SIG-M5 treated with dmso at 0.1 percent for 504 hours (cell line): Measurements from ENCODE around the gene TRIM74.
"Not testable (repeated sequence)": the region's sequence is repeated elsewhere in the genome, so short reads cannot be mapped to it uniquely, and the experiment has no call there.

Source experiments
- DNase-seq: peaks from one replicate; lab custom pipeline; 2025; ENCODE audit not compliant: unreplicated experiment; lab: John Stamatoyannopoulos, UW

Gene TRIM74

GRCh38 chr7:72968980-72969516, at the start of gene TRIM74:
Gene TRIM74, minus strand, starts transcription at chr7:72969466. Its CDS starts 3,309 bp downstream, at chr7:72966157.
- DNase-seq = not testable (repeated sequence)

- DNase-seq = not testable (repeated sequence)
These were observed 37.2 kb upstream of the TRIM74 start for GRCh38 chr7:73006491-73006890.

GRCh38 chr7:73005693-73006447, 36.6 kb upstream of the TRIM74 start:
- not testable (repeated sequence) for DNase-seq

GRCh38 chr7:73005356-73005692, 36.1 kb upstream of the TRIM74 start:
- not testable (repeated sequence) for DNase-seq

- DNase-seq = not testable (repeated sequence)
These were observed 28.7 kb upstream of the TRIM74 start for GRCh38 chr7:72997887-72998468.

GRCh38 chr7:72997447-72997846, 28.2 kb upstream of the TRIM74 start:
- not testable (repeated sequence) for DNase-seq

GRCh38 chr7:72995484-72995883, 26.2 kb upstream of the TRIM74 start:
- DNase-seq = not testable (repeated sequence)

- DNase-seq = not testable (repeated sequence)
These were observed 21.1 kb upstream of the TRIM74 start for GRCh38 chr7:72990146-72990913.

GRCh38 chr7:72982084-72982483, 12.8 kb upstream of the TRIM74 start:
- DNase-seq = not testable (repeated sequence)

GRCh38 chr7:72980382-72980781, 11.1 kb upstream of the TRIM74 start:
- DNase-seq = not testable (repeated sequence)

GRCh38 chr7:72976434-72976833, 7.2 kb upstream of the TRIM74 start:
- DNase-seq = not testable (repeated sequence)

GRCh38 chr7:72975656-72976286, 6.5 kb upstream of the TRIM74 start:
- DNase-seq = not testable (repeated sequence)

GRCh38 chr7:72974781-72975180, 5.5 kb upstream of the TRIM74 start:
- DNase-seq = not testable (repeated sequence)

GRCh38 chr7:72971505-72971904, 2.2 kb upstream of the TRIM74 start:
- DNase-seq = not testable (repeated sequence)

GRCh38 chr7:72969688-72970087, 422 bp upstream of the TRIM74 start:
- DNase-seq = not testable (repeated sequence)

- DNase-seq = not testable (repeated sequence)
These were observed 2.4 kb downstream of the TRIM74 start for GRCh38 chr7:72966892-72967291.

GRCh38 chr7:72965186-72965975, 3.9 kb downstream of the TRIM74 start:
- DNase-seq = not testable (repeated sequence)

- not testable (repeated sequence) for DNase-seq
These were observed 6.2 kb downstream of the TRIM74 start for GRCh38 chr7:72963056-72963455.

GRCh38 chr7:72961346-72961650, 8.0 kb downstream of the TRIM74 start:
- DNase-seq = not testable (repeated sequence)

- DNase-seq = not testable (repeated sequence)
These were observed 8.5 kb downstream of the TRIM74 start for GRCh38 chr7:72960626-72961345.
